GM13977 (cell line): ENCODE data around the gene SLC22A23.

ENCODE experiments used
- DNase-seq: peaks from one replicate; pipeline ENCODE4 v3.0.0; 2012; ENCODE audit warnings: low spot score
- CTCF ChIP-seq: IDR thresholded peaks from 2 replicates; pipeline ENCODE4 v1.5.1; 2012; ENCODE audit warnings: mild to moderate bottlenecking, control low read depth; ENCODE audit not compliant: insufficient read depth; ENCODE audit errors: extremely low read depth, missing control alignments
- in situ Hi-C: fragments of 300-500 bp; cut with MboI; formaldehyde crosslinking; loops from one replicate; pipeline ENCODE4 v1.12.0; 2022; ENCODE audit warnings: low sequenced_read_pairs, low pct_unique_long_range_greater_than_20kb, mixed read lengths, inconsistent platforms; ENCODE audit not compliant: unreplicated experiment

The SLC22A23 gene

GRCh38 chr6:3263096-3263495 lies 193.8 kb downstream of the SLC22A23 start:
- no peak for TF ChIP-seq CTCF
- no peak for DNase-seq
- in situ Hi-C loops: no loop called here

- in situ Hi-C loops: no loop called here
- no peak for DNase-seq
- TF ChIP-seq CTCF: no peak
These were observed 194.9 kb downstream of the SLC22A23 start for GRCh38 chr6:3261921-3262320.

- no peak for TF ChIP-seq CTCF
- no peak for DNase-seq
- in situ Hi-C loops: no loop called here
These were observed 195.4 kb downstream of the SLC22A23 start for GRCh38 chr6:3261518-3261820.

GRCh38 chr6:3260772-3261517 lies 195.9 kb downstream of the SLC22A23 start:
- in situ Hi-C loops: no loop called here
- no peak for DNase-seq
- TF ChIP-seq CTCF: no peak

GRCh38 chr6:3260296-3260695 lies 196.6 kb downstream of the SLC22A23 start:
- in situ Hi-C loops: no loop called here
- DNase-seq: no peak
- no peak for TF ChIP-seq CTCF

- in situ Hi-C loops: no loop called here
- peak; percentile 55 for DNase-seq
These were observed 197.3 kb downstream of the SLC22A23 start for GRCh38 chr6:3259491-3259958.

More at GRCh38 chr6:3259491-3259958, 197.3 kb downstream of the SLC22A23 start:
- TF ChIP-seq CTCF: no peak
